ENCODE data around the gene NUDCD3. TPM values are rescaled to one million over a fixed set of nuclear protein-coding genes. Genes with fewer than 3 reads are reported as not detected.

NUDCD3 gene
- total RNA-seq, 1 donor from 2014 or later: 55.6 TPM

DNA sequence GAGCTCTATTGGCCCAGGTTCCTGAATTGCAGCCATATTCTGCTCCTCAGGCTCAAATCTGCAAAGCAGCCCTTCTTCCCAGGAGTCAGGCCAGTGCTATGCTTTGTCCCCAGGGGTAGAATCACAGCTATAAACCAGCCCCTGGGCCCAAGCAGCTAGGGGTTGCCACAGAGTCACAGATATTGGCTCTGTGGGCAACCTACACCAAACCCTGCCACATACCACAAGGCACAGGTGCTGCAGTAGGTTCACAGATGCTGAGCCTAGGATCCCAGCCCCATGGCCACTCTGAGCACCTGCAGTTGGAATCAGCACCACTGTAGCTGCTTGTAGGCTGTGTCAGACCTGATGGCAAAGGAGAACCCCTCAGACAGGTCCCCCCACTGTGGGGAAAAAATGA, 122.0 kb downstream of the NUDCD3 start:
- no peak for DNase-seq (ENCODE audit: low read depth in 2 of 2)

GRCh38 chr7:44367475-44368043, 122.9 kb downstream of the NUDCD3 start:
- DNase-seq (ENCODE audit: low read depth in 2 of 2): no peak

GRCh38 chr7:44366986-44367385, 123.5 kb downstream of the NUDCD3 start:
- no peak for DNase-seq (ENCODE audit: low read depth in 2 of 2)

DNA sequence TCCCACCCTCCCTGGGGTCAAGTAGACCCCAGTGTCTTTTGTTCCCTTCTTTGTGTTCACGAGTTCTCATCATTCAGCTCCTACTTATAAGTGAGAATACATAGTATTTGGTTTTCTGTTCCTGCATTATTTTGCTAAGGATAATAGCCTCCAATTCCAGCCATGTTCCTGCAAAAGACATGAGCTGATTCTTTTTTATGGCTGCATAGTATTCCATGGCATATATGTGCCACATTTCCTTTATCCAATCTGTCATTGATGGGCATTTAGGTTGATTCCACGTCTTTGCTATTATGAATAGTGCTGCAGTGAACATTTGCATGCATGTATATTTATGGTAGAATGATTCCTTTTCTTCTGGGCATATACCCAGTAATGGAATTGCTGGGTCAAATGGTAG, 136.8 kb downstream of the NUDCD3 start:
- no peak for DNase-seq (ENCODE audit: low read depth in 2 of 2)

- DNase-seq (ENCODE audit: low read depth in 2 of 2): no peak
These were observed 141.3 kb downstream of the NUDCD3 start for GRCh38 chr7:44348851-44349781.

GRCh38 chr7:44348300-44348699, 142.2 kb downstream of the NUDCD3 start:
- DNase-seq (ENCODE audit: low read depth in 2 of 2): peak; percentile 76 to 78

- no peak for DNase-seq (ENCODE audit: low read depth in 2 of 2)
These were observed 142.8 kb downstream of the NUDCD3 start for GRCh38 chr7:44347546-44348114.

GRCh38 chr7:44346063-44346462, 144.4 kb downstream of the NUDCD3 start:
- no peak for DNase-seq (ENCODE audit: low read depth in 2 of 2)

- no peak for DNase-seq (ENCODE audit: low read depth in 2 of 2)
These were observed 149.1 kb downstream of the NUDCD3 start for GRCh38 chr7:44341401-44341800.

- no peak for DNase-seq (ENCODE audit: low read depth in 2 of 2)
These were observed 151.9 kb downstream of the NUDCD3 start for GRCh38 chr7:44338600-44338999.

DNA sequence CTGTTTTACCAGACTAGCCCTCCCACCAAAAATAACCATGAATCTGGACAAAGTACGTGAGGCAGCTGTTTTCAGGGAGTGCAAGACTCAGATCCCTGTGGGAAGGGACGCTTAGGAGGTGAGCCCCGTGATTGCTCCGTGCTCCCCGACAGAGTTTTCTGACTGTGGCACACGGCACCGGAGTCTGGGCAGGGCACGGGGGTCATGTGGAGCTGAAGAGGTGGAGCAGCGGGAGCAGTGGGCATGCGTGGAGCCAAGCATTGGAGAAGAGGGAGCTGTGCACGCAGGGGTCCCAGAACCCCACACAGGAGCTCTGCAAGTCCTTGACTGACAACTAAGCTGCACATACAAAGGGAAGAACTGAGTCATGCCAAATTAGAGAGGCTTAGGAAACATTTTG, 154.0 kb downstream of the NUDCD3 start:
- no peak for DNase-seq (ENCODE audit: low read depth in 2 of 2)

- DNase-seq (ENCODE audit: low read depth in 2 of 2): no peak
These were observed 155.3 kb downstream of the NUDCD3 start for GRCh38 chr7:44335184-44335583.

GRCh38 chr7:44334734-44335097, 155.7 kb downstream of the NUDCD3 start:
- no peak for DNase-seq (ENCODE audit: low read depth in 2 of 2)

DNA sequence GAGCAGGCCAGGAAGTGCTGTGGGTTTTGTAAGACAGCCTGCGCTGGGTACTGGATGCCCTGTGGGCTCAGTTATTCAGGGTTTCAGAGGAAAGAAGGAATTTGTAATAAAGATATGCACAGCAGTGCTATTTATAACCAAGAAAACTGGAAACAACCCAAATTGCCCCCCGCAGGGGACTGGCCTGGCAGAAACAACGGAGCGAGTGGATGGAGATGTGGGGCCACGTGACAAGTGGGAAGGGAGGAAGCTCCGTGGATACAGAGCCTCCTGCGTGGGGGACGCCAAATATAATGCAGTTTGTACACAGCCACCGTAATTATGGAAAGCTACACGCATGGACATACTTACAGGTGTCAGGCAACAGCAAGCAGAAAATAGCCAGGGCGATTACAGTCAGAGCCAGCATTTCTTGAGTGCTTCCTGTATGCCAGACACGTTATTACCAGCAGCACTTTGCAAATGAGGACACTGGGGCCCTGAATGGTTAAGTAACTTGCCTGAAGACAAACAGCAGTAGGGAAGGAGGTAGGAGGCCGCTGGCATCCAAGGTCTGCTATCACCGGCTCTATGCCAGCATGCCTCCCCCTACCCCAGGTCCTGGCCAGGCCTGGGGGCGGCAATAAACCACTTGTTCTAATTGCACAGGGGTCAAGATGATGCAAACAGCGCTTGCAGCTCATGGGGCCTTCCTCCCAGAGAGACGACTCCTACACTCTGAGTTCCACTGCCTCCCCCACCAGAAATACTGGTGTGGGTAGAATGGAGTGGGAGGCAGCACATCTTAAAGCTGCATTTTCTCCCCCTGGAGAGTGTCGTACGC, 156.3 kb downstream of the NUDCD3 start:
- no peak for DNase-seq (ENCODE audit: low read depth in 2 of 2)

DNA sequence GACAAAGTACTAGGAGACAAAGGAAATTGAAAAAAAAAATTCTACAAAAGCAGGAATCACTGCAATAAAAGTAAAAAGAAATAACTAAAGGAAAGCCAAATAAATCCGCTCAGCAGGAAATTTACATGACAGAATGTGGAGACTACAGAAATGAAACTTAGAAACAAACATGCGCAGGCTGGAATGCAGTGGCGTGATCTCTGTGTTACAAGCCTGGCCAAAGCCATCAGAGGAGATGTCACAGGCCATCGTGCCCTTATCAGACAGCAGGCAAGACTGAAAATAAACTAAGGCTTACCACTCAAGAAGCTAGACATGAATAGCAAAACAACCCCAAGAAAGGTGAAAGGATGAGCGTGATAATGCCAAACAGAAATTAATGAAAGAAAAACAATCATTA, 158.8 kb downstream of the NUDCD3 start:
- peak in 1 of 2 donors; percentile 36 for DNase-seq (ENCODE audit: low read depth in 2 of 2)

DNA sequence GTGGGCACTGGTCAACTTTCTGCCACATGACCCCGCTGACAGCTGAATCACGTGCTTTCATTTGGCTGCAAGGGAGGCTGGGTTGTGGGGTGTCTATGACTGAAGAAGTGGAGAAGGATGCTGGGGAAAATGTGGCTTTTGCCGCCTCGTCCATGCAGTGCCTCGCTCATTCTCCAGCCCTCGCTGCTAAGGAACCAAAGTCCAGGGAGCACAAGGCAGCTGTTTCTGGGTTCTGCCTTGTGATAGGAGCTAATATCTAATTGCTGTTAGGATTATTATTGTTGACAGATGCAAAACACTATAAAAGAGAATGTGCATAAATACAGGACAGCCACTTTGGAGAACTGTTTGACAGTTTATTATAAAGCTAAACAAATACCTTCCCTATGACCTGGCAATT, 160.1 kb downstream of the NUDCD3 start:
- DNase-seq (ENCODE audit: low read depth in 2 of 2): no peak

GRCh38 chr7:44329888-44330287, 160.6 kb downstream of the NUDCD3 start:
- DNase-seq (ENCODE audit: low read depth in 2 of 2): no peak

Other genes starting within 250 kb of the NUDCD3 start
- under 0.01 and 0.22 TPM in 2 replicates for gene CAMK2B, start 165.1 kb downstream of the NUDCD3 start, total RNA-seq
- not detected in 2 replicates for gene NPC1L1, start 50.7 kb upstream of the NUDCD3 start, total RNA-seq
- gene DDX56, start 83.2 kb upstream of the NUDCD3 start, total RNA-seq: 37.0 and 40.7 TPM in 2 replicates
- 50.6 and 77.8 TPM in 2 replicates for gene TMED4, start 91.6 kb upstream of the NUDCD3 start, total RNA-seq
- gene OGDH, start 116.0 kb upstream of the NUDCD3 start, total RNA-seq: 28.1 and 39.9 TPM in 2 replicates